Stimulated activated CD8-positive, alpha-beta memory T cell treated with anti-CD3 and anti-CD28 coated beads, Interleukin-12 subunit alpha, Interleukin-12 subunit beta, amount 100 ng/mL, for 24 hours (primary cell): ENCODE measurements around the gene CNTROB.

Experiments used
- DNase-seq: peaks from one replicate; pipeline ENCODE4 v3.0.0-alpha.2; 2020; ENCODE audit errors: extremely low read depth

CNTROB gene, protein sequence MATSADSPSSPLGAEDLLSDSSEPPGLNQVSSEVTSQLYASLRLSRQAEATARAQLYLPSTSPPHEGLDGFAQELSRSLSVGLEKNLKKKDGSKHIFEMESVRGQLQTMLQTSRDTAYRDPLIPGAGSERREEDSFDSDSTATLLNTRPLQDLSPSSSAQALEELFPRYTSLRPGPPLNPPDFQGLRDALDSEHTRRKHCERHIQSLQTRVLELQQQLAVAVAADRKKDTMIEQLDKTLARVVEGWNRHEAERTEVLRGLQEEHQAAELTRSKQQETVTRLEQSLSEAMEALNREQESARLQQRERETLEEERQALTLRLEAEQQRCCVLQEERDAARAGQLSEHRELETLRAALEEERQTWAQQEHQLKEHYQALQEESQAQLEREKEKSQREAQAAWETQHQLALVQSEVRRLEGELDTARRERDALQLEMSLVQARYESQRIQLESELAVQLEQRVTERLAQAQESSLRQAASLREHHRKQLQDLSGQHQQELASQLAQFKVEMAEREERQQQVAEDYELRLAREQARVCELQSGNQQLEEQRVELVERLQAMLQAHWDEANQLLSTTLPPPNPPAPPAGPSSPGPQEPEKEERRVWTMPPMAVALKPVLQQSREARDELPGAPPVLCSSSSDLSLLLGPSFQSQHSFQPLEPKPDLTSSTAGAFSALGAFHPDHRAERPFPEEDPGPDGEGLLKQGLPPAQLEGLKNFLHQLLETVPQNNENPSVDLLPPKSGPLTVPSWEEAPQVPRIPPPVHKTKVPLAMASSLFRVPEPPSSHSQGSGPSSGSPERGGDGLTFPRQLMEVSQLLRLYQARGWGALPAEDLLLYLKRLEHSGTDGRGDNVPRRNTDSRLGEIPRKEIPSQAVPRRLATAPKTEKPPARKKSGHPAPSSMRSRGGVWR

GRCh38 chr17:7931709-7932482 is at the start of gene CNTROB, which contains the start of gene TRAPPC1:
TSS of gene CNTROB (plus strand) at chr17:7932206. CDS start at chr17:7933080, 874 bp downstream.
TSS of gene TRAPPC1 (minus strand) at chr17:7931946. CDS start at chr17:7931829, 117 bp downstream.
- peak; percentile 98 for DNase-seq

DNA sequence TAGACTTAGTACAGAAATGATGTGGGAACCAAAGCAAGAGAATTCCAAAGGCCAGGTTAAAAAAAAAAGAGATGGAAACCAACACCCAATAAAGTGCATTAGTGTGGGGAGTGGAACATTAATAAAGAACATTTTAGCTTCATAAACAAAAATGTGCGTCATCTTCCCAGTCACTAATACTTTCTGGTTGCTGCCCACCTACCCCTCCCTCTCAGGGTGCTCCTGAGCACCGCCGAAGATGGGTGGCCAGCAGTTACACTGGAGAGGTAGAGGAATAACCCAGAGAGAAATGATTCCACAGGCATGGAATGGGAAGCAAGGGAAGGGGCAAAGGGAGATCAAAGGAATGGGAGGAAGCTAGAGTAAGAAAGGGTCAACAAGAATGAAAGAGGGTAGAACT is 49.4 kb upstream of the CNTROB start:
- DNase-seq, result no peak

DNA sequence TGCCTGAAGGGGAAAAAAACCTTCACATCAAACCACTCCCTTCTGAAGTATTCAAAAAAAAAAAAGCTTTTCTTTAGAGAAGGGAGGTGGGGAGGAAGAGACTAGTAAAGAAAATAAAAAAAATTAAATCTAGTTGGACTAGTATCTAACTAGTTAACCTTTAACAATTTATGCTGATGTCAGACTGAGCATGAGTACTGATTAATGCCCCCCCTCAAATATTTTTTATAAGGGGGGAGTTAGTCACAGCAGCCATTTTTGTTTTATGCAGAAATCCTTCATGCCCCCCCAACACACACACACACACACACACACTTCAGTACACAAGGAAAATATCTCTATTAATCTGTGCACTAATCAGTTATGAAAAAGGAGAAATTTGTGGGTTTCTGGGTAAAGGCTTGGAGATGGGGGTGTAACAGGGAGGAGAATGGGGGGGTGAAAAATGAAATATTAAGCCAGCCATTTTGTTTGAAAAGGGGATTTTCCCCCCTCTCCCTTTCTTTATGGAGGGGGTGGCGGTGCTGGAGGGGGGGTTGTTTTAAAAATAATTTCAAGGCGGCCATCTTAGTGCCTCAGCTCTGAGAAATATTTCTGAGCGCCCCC is 48.1 kb upstream of the CNTROB start:
- no peak for DNase-seq

- no peak for DNase-seq
These were observed 47.2 kb upstream of the CNTROB start for GRCh38 chr17:7884581-7885366.

- no peak for DNase-seq
These were observed 46.4 kb upstream of the CNTROB start for GRCh38 chr17:7885367-7886226.

- no peak for DNase-seq
These were observed 45.6 kb upstream of the CNTROB start for GRCh38 chr17:7886227-7887037.

DNA sequence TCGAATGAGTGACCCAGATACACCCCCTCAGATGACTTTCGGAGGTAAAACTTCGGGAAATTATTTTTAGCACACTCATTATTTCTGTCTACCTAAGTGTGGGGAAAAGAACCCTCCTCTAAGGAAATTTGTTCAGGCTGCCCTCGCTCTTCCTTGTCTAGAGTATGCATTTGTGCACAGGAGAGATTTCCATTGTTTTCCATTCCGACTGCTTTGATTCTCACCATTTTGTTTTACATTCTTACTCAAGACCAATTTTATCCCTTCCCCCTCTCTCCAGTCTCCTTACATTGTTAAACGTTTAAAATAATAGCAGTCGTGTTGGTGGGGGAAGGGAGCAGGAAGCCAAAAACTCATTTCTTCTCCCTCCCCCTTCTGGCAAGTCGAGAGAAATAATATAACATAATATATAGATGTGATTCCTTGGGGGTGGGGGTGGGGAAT is 44.9 kb upstream of the CNTROB start:
- DNase-seq, result no peak

- DNase-seq, result peak; percentile 74
These were observed 44.4 kb upstream of the CNTROB start for GRCh38 chr17:7887482-7888183.

GRCh38 chr17:7888184-7888920 is 43.7 kb upstream of the CNTROB start, which contains the start of gene CHD3:
TSS of gene CHD3 (plus strand) at chr17:7888789. CDS start at chr17:7889001, 212 bp downstream.
- no peak for DNase-seq

DNA sequence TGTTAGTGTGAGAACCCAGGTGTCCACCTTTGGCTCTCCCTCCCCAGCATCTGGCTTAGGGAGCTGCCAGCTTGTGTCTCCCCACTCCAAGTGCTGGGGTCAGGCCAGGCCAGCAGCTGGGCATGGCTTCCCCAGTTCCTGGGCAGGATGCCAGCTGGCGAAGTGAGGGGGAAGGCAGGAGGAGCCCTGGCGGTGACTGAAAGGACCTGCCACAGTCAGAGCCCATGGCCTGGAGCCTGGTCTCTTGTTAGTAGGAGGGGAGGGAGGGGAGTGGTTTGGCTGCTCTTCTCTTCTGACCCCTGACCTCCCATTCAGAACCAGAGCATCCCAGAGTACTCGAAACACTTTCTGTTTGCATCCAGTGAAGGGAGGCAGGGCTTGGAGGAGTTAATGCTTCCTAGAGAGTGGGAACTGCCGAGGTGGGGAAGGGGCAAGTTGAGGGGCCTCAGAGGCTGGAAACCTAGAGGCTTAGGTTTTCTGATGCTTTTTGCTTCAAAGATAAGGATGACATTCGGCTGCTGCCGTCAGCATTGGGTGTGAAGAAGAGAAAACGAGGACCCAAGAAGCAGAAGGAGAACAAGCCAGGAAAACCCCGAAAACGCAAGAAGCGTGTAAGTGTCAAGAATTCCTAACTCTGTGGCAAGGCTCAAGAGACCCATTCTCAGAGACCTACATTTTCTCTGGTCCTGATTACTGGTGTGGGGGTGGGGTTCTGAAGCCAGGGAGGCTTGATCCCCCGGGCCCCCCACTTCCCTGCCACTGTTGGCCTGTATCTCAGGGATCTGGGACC is 42.6 kb upstream of the CNTROB start:
- no peak for DNase-seq

DNA sequence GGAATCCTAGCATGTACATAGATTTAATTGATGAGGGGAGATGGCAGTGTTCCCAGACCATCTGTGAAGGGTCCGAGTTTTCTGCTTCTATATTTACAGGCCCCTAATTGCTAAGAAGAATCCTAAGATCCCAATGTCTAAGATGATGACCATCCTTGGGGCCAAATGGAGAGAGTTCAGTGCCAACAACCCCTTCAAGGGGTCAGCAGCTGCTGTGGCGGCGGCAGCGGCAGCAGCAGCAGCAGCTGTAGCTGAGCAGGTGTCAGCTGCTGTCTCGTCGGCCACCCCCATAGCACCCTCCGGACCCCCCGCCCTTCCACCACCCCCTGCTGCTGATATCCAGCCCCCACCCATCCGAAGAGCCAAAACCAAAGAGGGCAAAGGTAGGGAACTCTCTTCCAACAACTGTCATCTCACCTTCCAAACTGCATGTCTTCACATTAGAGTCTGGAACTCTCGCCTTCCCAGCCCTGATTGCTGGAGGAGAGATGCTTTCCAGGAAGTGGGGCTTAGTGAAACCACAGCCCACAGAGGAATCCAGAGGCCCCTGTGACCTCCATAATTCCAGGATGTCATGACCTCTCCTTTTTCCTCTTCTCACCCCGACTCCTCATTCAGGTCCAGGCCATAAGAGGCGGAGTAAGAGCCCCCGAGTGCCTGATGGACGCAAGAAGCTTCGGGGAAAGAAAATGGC is 38.7 kb upstream of the CNTROB start:
- no peak for DNase-seq

- no peak for DNase-seq
These were observed 37.8 kb upstream of the CNTROB start for GRCh38 chr17:7894226-7894625.

- DNase-seq, result no peak
These were observed 37.1 kb upstream of the CNTROB start for GRCh38 chr17:7894866-7895265.

GRCh38 chr17:7897090-7897489 is 34.9 kb upstream of the CNTROB start:
- no peak for DNase-seq

GRCh38 chr17:7897773-7898172 is 34.2 kb upstream of the CNTROB start:
- DNase-seq, result no peak
